ENCODE data around the gene ELFN2.

ELFN2 gene

GRCh38 chr22:37379085-37379484 is 48.2 kb downstream of the ELFN2 start:
- DNase-seq = no peak

- DNase-seq = no peak
Measured at GRCh38 chr22:37378642-37379058, 48.6 kb downstream of the ELFN2 start.

- no peak for DNase-seq
Measured at GRCh38 chr22:37377927-37378326, 49.4 kb downstream of the ELFN2 start.

GRCh38 chr22:37377138-37377537 is 50.1 kb downstream of the ELFN2 start:
- no peak for DNase-seq

GRCh38 chr22:37376643-37377042 is 50.6 kb downstream of the ELFN2 start:
- DNase-seq = no peak

- DNase-seq = no peak
Measured at GRCh38 chr22:37375801-37376200, 51.5 kb downstream of the ELFN2 start.

GRCh38 chr22:37374571-37374970 is 52.7 kb downstream of the ELFN2 start:
- no peak for DNase-seq

GRCh38 chr22:37373451-37373850 is 53.8 kb downstream of the ELFN2 start:
- no peak for DNase-seq

- no peak for DNase-seq
Measured at GRCh38 chr22:37371911-37372310, 55.4 kb downstream of the ELFN2 start.

- no peak for DNase-seq
Measured at GRCh38 chr22:37371491-37371890, 55.8 kb downstream of the ELFN2 start.

- no peak for DNase-seq
Measured at GRCh38 chr22:37370306-37370979, 56.8 kb downstream of the ELFN2 start.

- DNase-seq = no peak
Measured at GRCh38 chr22:37369483-37369882, 57.8 kb downstream of the ELFN2 start.

- no peak for DNase-seq
Measured at GRCh38 chr22:37368058-37368457, 59.2 kb downstream of the ELFN2 start.

GRCh38 chr22:37366601-37367000 is 60.7 kb downstream of the ELFN2 start:
- no peak for DNase-seq

GRCh38 chr22:37365950-37366349 is 61.3 kb downstream of the ELFN2 start:
- no peak for DNase-seq

GRCh38 chr22:37363261-37363992 is 63.9 kb downstream of the ELFN2 start:
- no peak for DNase-seq

GRCh38 chr22:37362621-37363020 is 64.7 kb downstream of the ELFN2 start:
- no peak for DNase-seq

GRCh38 chr22:37358917-37359316 is 68.4 kb downstream of the ELFN2 start:
- no peak for DNase-seq

- DNase-seq = no peak
Measured at GRCh38 chr22:37358386-37358785, 68.9 kb downstream of the ELFN2 start.

- no peak for DNase-seq
Measured at GRCh38 chr22:37357446-37358075, 69.7 kb downstream of the ELFN2 start.

GRCh38 chr22:37356922-37357321 is 70.4 kb downstream of the ELFN2 start:
- DNase-seq = no peak

GRCh38 chr22:37355174-37355573 is 72.1 kb downstream of the ELFN2 start:
- no peak for DNase-seq

- no peak for DNase-seq
Measured at GRCh38 chr22:37354670-37355069, 72.6 kb downstream of the ELFN2 start.

- DNase-seq = no peak
Measured at GRCh38 chr22:37354261-37354660, 73.0 kb downstream of the ELFN2 start.
